Measurements from ENCODE around the gene ZBTB7C.

GRCh38 chr18:48000701-48001100 lies 408.5 kb downstream of the ZBTB7C start:
- TF ChIP-seq CTCF (IDR thresholded peaks at IDR 0.05 in 2 of 3, conservative IDR thresholded peaks at IDR 0.05 in 1 of 3; ENCODE audit: insufficient read depth in 2 of 3, low read depth in 1 of 3, low read length in 3 of 3) (no peak), CHD2 (IDR thresholded peaks at IDR 0.05; ENCODE audit: low read depth, low read length) (no peak), HMGXB4 (CRISPR knock-in tag; IDR thresholded peaks at IDR 0.05) (no peak), SP1 (CRISPR knock-in tag; IDR thresholded peaks at IDR 0.05) (no peak), NONO (IDR thresholded peaks at IDR 0.05; ENCODE audit: low read depth in 2 of 2, low read length in 1 of 2) (no peak), NFE2L1 (tag; IDR thresholded peaks at IDR 0.05; ENCODE audit: borderline replicate concordance, low read depth) (no peak), ZNF217 (CRISPR knock-in tag; IDR thresholded peaks at IDR 0.05) (no peak), STAT6 (CRISPR knock-in tag; IDR thresholded peaks at IDR 0.05) (no peak), E2F6 (IDR thresholded peaks at IDR 0.05; ENCODE audit: borderline replicate concordance in 1 of 2, extremely low read depth in 1 of 2, insufficient read depth in 1 of 2, insufficient read length in 1 of 2, low read depth in 1 of 2, low read length in 1 of 2, poor library complexity in 1 of 2, severe bottlenecking in 1 of 2) (no peak), ELK1 (CRISPR knock-in tag; IDR thresholded peaks at IDR 0.05) (no peak), POLR2AphosphoS5 (IDR thresholded peaks at IDR 0.05; ENCODE audit: control insufficient read depth, insufficient read depth, low read depth, low read length) (no peak), CBFB (CRISPR knock-in tag; IDR thresholded peaks at IDR 0.05) (no peak)

Measured in K562 (cell line).